ENCODE measurements around the gene RBM22. TPM values are rescaled to one million over a fixed set of nuclear protein-coding genes. Genes with fewer than 3 reads are reported as not detected.

The RBM22 gene
- polyA plus RNA-seq, 1 of the 3 experiments (the other 2 are of a cell fraction) = 30.7 TPM

DNA sequence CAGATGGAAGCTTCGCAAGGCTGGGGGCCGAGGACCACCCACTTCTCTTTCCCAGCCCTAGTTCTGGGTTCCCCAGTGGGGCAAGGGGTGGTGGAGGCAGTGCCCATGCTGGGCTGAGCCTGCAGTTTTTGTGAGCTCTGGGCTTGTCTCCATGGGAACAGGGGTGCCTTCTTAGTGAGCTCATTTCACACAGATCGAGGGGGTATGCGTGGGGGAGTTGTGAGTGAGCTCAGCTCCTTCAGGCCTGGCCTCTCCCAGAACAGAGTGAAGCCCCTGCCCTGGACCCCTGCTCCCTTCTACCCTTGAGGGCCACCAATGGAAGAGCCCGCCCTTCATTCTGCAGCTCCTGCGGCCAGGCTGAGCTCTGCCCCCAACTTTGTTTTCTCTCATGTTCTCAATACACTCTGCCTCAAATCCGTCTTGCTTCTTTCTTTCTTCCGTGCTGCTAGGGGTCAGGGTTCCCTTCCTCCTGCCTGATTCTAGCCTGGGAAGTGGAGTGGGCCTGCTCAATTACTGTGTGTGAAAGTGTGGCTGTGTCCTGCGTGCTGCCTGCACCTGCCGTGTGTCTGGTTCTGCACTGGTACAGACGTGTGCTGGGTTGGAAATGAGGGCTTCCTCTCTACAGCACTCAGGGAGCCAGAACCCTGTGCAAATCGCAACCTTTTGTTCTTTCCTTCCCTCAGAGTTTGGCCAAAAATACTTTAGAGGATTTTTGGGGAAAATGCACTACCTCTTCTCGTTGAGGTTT lies 48.8 kb downstream of the RBM22 start:
- Histone ChIP-seq H3K27ac (ENCODE audit: low read depth in 2 of 2, low read length in 1 of 2) (peak overlapping the region in 1 of 2 experiments; percentile 76; a peak in 2 of 4 replicates), H3K9ac (no peak overlapping the region), H2AFZ (ENCODE audit: low read depth) (no peak overlapping the region), H4K20me1 (ENCODE audit: insufficient read depth) (no peaks in the 10 kb centered on the region; the same call in 1 of the 2 replicates), H3K4me1 (ENCODE audit: control insufficient read depth in 1 of 2, insufficient read depth in 2 of 2, low read depth in 1 of 2, low read length in 1 of 2) (peaks cover 9 to 47% of the 10 kb centered on the region in 2 experiments), H3K4me3 (ENCODE audit: low read depth in 2 of 2, low read length in 1 of 2) (no peak overlapping the region), H3K79me2 (ENCODE audit: insufficient read depth) (peaks cover under 1% of the 10 kb centered on the region; the same call in 1 of the 2 replicates), H3K27me3 (ENCODE audit: insufficient read depth) (no peaks in the 10 kb centered on the region), H3F3A (replicated peaks; ENCODE audit: insufficient read depth) (no peaks in the 10 kb centered on the region), H3K9me2 (no peaks in the 10 kb centered on the region), H3K9me3 (no peaks in the 10 kb centered on the region), H3K4me2 (0 out of 2 replicates have a peak overlapping the region, but pooled peaks have one; percentile 22), H3K36me3 (replicated peaks in 1 of 2; ENCODE audit: control insufficient read depth in 1 of 2, insufficient read depth in 2 of 2, low read length in 1 of 2) (peaks cover 11 to 37% of the 10 kb centered on the region in 2 experiments)
- CTCF ChIA-PET = interaction anchor here (0.6 to 12.2 kb wide), 17 partner anchors 8 to 195 kb away, joined by 3 to 160 read pairs (median 4); partner anchors contain the start of genes MYOZ3 and SYNPO
- POLR2A ChIA-PET = interaction anchor here (0.6 to 2.3 kb wide), 4 partner anchors 10 to 202 kb away, joined by 3 to 7 read pairs (median 3); partner anchors contain the start of gene SYNPO
- DNase-seq = no peak
- TF ChIP-seq FOXJ3 (CRISPR knock-in tag; IDR thresholded peaks at IDR 0.05) (no peak), YY1 (IDR thresholded peaks at IDR 0.05; ENCODE audit: low read depth) (no peak), RAD21 (IDR thresholded peaks at IDR 0.05; ENCODE audit: low read length) (no peak), JUND (IDR thresholded peaks at IDR 0.05) (no peak), RFX5 (IDR thresholded peaks at IDR 0.05; ENCODE audit: low read length) (no peak), RXRA (IDR thresholded peaks at IDR 0.05; ENCODE audit: borderline replicate concordance, low read depth) (no peak), SMC3 (IDR thresholded peaks at IDR 0.05; ENCODE audit: low read depth, low read length) (no peak), EZH2phosphoT487 (IDR thresholded peaks at IDR 0.05; ENCODE audit: borderline replicate concordance, low read depth) (no peak), POLR2AphosphoS5 (IDR thresholded peaks at IDR 0.05; ENCODE audit: low read depth, low read length) (no peak), FOSL2 (IDR thresholded peaks at IDR 0.05; ENCODE audit: borderline replicate concordance, low read depth) (no peak)
- TF ChIP-seq, protein P1, sequence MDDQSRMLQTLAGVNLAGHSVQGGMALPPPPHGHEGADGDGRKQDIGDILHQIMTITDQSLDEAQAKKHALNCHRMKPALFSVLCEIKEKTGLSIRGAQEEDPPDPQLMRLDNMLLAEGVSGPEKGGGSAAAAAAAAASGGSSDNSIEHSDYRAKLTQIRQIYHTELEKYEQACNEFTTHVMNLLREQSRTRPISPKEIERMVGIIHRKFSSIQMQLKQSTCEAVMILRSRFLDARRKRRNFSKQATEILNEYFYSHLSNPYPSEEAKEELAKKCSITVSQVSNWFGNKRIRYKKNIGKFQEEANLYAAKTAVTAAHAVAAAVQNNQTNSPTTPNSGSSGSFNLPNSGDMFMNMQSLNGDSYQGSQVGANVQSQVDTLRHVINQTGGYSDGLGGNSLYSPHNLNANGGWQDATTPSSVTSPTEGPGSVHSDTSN (IDR thresholded peaks at IDR 0.05) = no peak
- TF ChIP-seq, protein P2, sequence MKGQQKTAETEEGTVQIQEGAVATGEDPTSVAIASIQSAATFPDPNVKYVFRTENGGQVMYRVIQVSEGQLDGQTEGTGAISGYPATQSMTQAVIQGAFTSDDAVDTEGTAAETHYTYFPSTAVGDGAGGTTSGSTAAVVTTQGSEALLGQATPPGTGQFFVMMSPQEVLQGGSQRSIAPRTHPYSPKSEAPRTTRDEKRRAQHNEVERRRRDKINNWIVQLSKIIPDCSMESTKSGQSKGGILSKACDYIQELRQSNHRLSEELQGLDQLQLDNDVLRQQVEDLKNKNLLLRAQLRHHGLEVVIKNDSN (IDR thresholded peaks at IDR 0.05; ENCODE audit: borderline replicate concordance, low read depth) = no peak
- TF ChIP-seq, protein P3, sequence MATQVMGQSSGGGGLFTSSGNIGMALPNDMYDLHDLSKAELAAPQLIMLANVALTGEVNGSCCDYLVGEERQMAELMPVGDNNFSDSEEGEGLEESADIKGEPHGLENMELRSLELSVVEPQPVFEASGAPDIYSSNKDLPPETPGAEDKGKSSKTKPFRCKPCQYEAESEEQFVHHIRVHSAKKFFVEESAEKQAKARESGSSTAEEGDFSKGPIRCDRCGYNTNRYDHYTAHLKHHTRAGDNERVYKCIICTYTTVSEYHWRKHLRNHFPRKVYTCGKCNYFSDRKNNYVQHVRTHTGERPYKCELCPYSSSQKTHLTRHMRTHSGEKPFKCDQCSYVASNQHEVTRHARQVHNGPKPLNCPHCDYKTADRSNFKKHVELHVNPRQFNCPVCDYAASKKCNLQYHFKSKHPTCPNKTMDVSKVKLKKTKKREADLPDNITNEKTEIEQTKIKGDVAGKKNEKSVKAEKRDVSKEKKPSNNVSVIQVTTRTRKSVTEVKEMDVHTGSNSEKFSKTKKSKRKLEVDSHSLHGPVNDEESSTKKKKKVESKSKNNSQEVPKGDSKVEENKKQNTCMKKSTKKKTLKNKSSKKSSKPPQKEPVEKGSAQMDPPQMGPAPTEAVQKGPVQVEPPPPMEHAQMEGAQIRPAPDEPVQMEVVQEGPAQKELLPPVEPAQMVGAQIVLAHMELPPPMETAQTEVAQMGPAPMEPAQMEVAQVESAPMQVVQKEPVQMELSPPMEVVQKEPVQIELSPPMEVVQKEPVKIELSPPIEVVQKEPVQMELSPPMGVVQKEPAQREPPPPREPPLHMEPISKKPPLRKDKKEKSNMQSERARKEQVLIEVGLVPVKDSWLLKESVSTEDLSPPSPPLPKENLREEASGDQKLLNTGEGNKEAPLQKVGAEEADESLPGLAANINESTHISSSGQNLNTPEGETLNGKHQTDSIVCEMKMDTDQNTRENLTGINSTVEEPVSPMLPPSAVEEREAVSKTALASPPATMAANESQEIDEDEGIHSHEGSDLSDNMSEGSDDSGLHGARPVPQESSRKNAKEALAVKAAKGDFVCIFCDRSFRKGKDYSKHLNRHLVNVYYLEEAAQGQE (IDR thresholded peaks at IDR 0.05; ENCODE audit: low read depth, low read length) = no peak
- TF ChIP-seq, protein P4, sequence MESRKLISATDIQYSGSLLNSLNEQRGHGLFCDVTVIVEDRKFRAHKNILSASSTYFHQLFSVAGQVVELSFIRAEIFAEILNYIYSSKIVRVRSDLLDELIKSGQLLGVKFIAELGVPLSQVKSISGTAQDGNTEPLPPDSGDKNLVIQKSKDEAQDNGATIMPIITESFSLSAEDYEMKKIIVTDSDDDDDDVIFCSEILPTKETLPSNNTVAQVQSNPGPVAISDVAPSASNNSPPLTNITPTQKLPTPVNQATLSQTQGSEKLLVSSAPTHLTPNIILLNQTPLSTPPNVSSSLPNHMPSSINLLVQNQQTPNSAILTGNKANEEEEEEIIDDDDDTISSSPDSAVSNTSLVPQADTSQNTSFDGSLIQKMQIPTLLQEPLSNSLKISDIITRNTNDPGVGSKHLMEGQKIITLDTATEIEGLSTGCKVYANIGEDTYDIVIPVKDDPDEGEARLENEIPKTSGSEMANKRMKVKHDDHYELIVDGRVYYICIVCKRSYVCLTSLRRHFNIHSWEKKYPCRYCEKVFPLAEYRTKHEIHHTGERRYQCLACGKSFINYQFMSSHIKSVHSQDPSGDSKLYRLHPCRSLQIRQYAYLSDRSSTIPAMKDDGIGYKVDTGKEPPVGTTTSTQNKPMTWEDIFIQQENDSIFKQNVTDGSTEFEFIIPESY (IDR thresholded peaks at IDR 0.05; ENCODE audit: borderline replicate concordance, low read depth) = no peak
- WGBS (ENCODE audit: low lambda C conversion rate) = 91% methylated on average over 12 of the region's 13 CpGs

All from SK-N-SH (cell line).